Right renal pelvis (tissue), 4 donors: Measurements from ENCODE around the gene ZBTB8B. TPM values are rescaled to one million over a fixed set of nuclear protein-coding genes. Genes with fewer than 3 reads are reported as not detected.
"Not testable (repeated sequence)": the region's sequence is repeated elsewhere in the genome, so short reads cannot be mapped to it uniquely, and the experiment has no call there.

Source experiments
- DNase-seq, 4 donors: peaks; one replicate each; pipeline ENCODE4 v3.0.0-alpha.2; 2013; ENCODE audit warnings: low read depth in 4 of 4, low spot score in 3 of 4, missing footprints in 1 of 4
- polyA plus RNA-seq, 4 donors: library from polyadenylated mRNA; unstranded; fragments of 120-200 nt; gene quantifications; one replicate each; pipeline ENCODE4 v1.2.1, GENCODE V29; 2013; ENCODE audit not compliant: insufficient read length in 4 of 4

Gene ZBTB8B
- polyA plus RNA-seq = 1 to 10 TPM in 3 of 4 donors, under 1 TPM in 1; 0.95 to 1.5 (median 1.1) TPM

DNA sequence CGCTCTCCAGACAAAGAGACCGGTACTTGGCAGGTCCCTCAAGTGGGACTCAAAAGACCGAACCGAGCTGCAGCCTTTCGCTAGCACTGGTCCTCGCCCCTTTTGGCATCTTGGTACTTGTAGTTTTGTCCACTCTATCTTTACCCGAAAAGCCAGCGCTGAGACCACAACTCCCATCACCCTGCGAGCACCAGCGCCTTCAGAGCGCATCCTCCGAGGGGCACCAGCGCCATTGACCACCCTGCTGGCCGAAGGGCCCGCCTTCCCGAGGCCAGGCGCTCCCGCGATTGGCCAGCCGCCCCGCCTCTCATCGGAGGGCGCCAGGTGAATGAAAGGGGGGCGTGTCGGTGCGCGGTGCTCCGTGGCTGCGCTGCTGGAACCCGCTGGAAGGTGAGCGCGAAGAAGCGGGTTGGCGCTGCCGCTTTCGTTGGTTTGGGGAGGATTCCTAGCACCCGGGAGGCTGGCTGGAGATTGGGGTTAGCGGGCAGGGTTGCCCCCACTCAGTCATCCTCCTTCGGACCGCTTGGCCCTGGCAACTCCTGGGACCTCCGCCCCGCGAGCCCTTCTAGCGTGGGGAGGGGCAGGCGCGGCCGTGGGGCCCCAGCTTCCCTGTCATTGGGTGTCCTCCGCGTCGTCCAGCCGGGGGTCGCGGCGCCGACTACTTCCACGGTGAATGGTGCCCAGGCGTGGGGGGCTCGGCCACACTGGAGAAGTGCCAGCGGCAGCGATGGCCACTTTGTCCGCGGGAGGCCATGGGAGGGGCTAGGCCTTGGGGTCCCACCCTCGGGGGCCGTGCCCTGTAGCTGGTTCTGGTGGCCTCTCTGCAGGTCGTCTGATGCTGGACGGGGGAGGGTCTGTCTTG, at the start of gene ZBTB8B:
Gene ZBTB8B (plus strand): TSS at position 357 of the 862 bp plus-strand sequence. CDS start 5,553 bp downstream, outside the sequence.
- peak; percentile 81 to 88 (median 84) for DNase-seq

- DNase-seq = no peak
Observed at GRCh38 chr1:32421775-32422174, 43.1 kb upstream of the ZBTB8B start.

DNA sequence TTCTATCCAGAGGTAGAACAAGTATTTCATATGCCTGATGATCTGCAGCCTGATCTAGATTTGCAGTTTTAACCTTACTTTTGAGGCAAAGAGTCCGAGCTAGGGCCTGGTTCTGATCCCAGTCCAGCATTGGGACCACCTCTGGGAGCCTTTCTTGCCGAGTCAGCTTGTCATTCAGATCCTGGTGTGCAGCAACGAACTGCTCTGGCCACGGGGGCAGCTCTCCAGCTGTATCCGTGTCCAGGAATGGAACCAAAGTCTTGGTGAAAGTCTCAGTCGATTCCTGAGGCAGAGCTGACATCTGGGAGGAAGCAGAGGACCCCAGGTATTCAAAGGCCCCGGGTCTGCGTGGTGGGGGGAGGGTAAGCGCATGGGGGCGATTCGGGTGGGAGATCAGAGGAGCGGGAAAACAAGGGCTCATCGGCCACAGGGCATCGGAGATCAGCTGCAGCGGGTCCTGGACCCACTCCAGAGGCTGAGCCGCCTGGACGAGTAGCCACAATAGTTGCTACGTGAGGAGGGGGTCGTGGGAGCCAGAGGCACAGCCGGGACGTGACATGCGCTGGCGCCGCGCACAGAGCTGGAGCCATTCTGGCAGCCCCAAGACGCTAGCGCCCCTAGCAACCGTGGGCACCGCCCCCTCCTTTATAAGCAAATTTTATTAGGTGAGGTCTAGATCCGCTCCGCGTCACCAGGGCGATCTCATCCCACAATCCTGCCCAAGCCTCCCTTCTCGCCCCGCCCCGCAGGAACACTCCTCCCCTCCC, 38.2 kb upstream of the ZBTB8B start:
- peak in 1 of 4 donors; percentile 29 for DNase-seq

DNA sequence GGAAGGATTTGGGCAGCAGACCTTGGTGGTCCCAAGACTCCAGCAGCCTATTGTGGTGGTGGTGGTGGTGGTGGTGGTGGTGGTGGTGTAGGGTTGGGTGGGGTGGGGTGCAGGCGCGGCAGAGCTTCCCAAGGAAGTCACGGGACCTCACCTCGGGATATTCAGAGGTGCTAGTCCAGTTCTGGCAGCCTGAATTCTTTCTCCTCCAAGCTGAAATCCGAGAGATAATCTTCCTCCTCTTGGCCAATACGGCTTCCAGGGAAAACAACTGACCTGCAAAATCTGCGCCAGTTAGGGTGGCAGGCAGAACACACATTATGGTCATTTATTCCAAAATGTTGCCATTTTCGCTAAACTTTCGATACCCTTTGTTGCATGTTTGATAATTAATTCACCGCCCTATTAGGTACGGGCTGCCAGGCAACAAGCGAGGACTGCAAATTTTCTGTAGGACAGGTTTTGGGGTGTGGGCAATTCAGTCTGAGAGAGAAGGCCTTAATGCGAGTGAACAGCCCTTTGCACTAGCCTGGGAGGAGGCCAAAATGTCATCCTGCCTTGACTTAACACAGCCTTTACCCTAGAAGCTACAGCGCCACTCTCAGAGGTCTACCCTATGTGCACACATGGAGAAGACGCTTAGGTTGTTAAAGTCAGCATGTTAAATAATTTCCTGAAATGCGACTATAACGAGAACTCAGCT, 37.5 kb upstream of the ZBTB8B start:
- no peak for DNase-seq

- DNase-seq = no peak
Observed at GRCh38 chr1:32431736-32432400, 33.0 kb upstream of the ZBTB8B start.

DNA sequence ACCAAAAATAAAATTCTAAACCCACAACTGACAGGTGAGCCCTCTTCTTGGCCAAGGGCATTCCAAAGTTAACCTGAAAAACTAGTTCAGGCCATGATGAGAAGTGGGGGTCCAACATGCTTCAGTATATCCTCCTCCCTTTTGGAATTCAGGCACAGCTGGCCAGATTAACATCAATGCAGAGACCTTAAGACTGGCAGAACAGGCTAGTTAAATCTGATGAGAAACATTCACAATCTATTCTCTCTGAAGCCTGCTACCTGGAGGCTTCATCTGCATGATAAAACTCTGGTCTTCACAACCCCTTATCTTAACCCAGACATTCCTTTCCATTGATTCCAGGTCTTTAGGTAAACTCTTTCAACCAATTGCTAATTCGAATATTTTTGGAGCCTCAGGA, 26.7 kb upstream of the ZBTB8B start:
- DNase-seq = no peak

- DNase-seq = not testable (repeated sequence)
Observed at GRCh38 chr1:32438777-32439176, 26.1 kb upstream of the ZBTB8B start.

DNA sequence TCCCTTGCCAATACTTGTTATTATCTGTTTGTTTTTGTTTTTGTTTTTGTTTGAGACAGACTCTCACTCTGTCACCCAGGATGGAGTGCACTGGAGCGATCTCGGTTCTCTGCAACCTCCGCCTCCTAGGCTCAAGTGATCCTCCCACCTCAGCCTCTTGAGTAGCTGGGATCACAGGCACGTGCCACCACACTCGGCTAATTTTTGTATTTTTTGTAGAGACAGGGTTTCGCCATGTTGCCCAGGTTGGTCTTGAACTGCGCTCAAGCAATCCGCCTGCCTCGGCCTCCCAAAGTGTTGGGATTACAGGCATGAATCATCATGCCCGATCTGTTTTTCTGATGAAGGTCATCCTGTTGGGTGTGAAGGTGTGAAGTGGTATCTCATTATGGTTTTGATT, 23.4 kb upstream of the ZBTB8B start:
- not testable (repeated sequence) for DNase-seq

DNA sequence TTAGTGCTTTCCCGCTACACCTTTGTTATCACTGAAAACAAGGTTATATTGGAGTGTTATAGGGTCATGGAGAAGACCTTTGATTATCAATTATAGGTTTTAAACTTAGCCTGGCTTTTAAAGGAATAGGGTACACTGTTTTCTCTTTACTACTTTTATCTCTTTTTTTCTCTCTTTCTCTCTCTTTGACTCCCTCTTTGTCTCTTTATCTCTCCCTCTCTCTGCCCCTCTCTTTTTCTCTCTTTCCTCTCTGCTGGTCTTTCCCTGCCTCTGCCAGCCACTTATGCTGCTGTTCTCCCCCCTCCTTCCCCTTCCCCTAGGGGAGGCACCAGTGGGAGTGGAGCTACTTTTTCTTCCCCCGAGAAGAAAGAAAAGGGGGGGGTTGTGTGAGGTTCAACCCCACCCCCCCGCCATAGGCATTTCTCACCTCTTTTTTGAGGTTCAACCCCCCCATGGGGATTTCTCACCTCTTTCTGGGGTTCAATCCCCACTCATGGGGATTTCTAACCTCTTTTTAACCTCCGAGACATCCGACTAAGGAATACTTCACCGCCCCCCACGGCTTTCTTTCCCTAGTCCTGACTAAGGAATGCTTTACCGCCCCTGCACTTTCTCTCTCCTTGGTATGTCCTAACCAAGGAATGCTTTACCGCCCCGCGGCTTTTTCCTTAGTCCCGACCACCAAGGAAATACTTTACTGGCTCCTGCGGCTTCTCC, 17.2 kb upstream of the ZBTB8B start:
- DNase-seq = peak in 1 of 4 donors; percentile 28

- peak in 1 of 4 donors; percentile 47 for DNase-seq
Observed at GRCh38 chr1:32448186-32448772, 16.6 kb upstream of the ZBTB8B start.

DNA sequence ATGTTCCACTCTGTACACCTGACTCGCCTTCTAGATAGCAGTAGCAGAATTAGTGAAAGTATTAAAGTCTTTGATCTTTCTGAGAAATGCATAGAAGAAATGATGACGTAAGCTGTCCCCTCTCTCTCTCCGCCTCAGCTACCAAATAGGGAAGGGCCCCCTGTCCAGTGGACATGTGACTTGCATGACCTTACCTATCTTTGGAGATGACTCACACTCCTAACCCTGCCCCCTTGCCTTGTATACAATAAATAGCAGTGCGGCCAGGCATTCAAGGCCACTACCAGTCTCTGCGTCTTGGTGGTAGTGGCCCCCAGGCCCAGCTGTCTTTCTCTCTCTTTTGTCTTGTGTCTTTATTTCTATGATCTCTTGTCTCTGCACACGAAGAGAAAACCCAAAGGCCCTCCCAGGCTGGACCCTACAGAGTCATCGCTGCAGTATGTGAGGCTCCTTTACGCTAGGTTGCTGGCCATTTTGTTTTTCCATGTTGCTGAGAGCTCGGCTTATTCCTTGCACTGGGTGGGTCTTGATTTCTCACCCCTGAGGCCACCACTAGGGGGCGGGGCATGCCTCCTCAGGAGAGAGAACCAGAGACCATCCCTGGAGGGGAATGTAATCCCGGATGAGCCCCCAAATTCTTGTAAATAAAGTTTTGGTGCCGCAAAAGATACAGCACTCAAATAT, 16.0 kb upstream of the ZBTB8B start:
- DNase-seq = no peak

GRCh38 chr1:32449457-32449831, 15.4 kb upstream of the ZBTB8B start:
- DNase-seq = not testable (repeated sequence)

GRCh38 chr1:32454726-32455125, 10.1 kb upstream of the ZBTB8B start:
- no peak for DNase-seq

DNA sequence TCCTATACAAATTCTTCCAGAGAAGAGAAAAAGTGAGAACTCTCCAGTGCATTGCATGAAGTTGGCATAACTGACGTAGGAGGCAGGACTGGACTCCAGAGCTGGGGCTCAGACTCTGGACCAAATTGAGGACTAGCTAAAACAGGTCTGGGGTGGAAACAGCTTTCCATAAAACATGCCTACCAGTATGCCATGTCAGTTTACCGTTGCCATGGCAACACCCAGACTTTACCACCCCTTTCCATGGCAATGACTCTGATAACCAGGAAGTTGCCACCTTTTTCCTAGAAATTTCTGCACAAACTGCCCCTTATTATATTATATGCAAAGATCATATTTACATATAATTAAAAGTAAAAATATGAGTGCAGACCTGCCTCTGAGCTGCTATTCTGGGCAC, 8.9 kb upstream of the ZBTB8B start:
- no peak for DNase-seq

GRCh38 chr1:32458798-32459197, 6.1 kb upstream of the ZBTB8B start:
- not testable (repeated sequence) for DNase-seq

- DNase-seq = not testable (repeated sequence)
Observed at GRCh38 chr1:32462977-32463376, 1.9 kb upstream of the ZBTB8B start.

DNA sequence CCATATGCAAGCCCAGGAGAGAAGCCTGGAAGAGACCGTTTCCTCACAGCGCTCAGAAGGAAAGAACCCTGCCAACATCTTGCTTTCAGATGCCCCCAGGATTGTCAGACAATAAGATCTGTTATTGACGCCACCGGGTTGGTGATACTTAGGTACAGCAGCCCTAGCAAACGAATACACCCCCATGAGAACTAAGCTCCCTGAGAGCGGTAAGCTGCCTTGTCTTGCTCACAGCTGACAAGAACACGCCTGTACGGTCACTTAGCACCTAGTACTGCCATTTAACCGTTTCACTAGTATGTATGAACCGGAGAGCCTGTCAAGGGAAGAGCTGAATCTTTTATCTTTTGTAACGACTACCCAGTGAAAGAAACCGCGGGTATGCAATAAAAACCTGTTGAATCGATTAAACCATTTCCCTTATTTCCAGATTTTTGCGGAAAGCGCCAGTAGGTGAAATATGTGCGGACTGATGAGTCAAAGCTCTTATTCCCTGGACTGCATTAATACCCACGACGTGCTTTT, 619 bp upstream of the ZBTB8B start:
- peak in 1 of 4 donors; percentile 20 for DNase-seq

DNA sequence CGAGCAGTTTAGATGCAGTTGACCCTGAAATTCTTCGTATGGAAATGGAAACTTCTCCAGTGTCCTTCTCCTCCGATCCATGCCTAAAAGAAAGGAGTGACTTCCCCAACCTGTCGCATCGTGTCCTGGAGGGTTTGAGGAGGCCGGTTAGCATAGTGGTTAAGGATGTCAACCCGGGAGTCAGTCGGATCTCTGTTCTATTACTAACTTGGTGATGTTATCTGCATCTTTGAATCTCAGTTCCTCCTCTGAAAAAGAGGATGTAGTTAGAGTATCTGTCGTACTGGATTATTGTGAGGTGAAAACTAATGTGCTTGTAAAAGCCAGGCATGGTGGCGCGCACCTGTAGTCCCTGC, 684 bp downstream of the ZBTB8B start:
- DNase-seq = no peak

GRCh38 chr1:32466761-32467160, 1.9 kb downstream of the ZBTB8B start:
- DNase-seq = no peak
